ENCODE results near the gene PPM1A.

PPM1A gene

DNA sequence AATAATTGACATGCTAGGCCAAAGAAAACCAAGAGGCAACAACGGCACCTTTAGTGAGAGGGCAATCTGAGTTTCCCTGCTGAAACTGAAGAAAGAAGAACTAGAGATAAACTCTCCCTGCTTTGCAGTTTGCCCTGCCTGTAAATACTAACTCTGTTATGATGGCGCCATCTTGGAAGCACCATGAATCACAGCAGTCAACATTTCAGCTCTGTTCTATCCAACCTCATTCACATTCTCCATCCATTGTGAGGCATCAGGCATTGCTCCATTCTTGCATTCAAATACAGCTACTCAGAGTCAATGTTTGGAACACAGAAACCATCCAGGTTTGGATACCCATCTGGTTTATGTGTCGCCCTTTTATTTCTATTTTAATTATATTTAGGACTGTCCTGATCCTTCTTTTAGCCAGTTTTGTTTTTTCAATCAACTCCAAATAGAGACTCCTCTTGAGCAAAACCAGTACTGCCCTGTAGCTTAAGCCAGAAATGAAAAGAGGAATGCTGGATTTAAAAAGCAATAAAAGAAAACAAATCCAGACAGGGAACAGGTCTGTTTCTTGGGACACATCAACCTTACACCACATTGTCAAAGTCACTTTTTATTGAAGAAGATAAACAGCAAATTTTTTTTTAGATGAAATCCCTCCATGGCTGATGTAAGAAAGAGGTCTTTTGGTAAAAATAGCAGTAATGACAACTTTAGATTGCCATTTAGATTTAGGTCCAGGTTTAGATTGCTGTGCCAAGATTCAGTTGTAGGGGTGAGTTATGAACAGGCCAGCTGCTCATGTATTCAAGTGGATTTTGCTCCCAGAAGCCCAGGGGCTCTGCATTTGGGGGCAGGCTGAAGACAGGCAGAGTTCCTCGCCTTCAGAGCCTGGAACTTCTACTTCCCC, 33.3 kb upstream of the PPM1A start:
- Histone ChIP-seq H3K4me1 (ENCODE audit: insufficient read depth, low read length) (peaks cover 13% of the 10 kb centered on the region; the same call in 1 of the 2 replicates), H3K36me3 (ENCODE audit: insufficient read depth, low read length) (no peaks in the 10 kb centered on the region), H3K9me3 (ENCODE audit: control insufficient read depth, insufficient read depth, low read length) (no peaks in the 10 kb centered on the region), H3K9ac (ENCODE audit: low read depth, low read length) (no peak overlapping the region)

GRCh38 chr14:60217713-60218112, 31.3 kb upstream of the PPM1A start:
- H3K36me3 ChIP-seq (ENCODE audit: insufficient read depth, low read length), result no peaks in the 10 kb centered on the region
- no peaks in the 10 kb centered on the region for H3K9me3 ChIP-seq (ENCODE audit: control insufficient read depth, insufficient read depth, low read length)
- H3K4me1 ChIP-seq (ENCODE audit: insufficient read depth, low read length), result peaks cover 15% of the 10 kb centered on the region; the same call in 1 of the 2 replicates
- no peak overlapping the region for H3K9ac ChIP-seq (ENCODE audit: low read depth, low read length)

- no peak overlapping the region for H3K9ac ChIP-seq (ENCODE audit: low read depth, low read length)
- H3K9me3 ChIP-seq (ENCODE audit: control insufficient read depth, insufficient read depth, low read length), result no peaks in the 10 kb centered on the region
- H3K36me3 ChIP-seq (ENCODE audit: insufficient read depth, low read length), result no peaks in the 10 kb centered on the region
- peaks cover 15% of the 10 kb centered on the region; the same call in 1 of the 2 replicates for H3K4me1 ChIP-seq (ENCODE audit: insufficient read depth, low read length)
Measured at GRCh38 chr14:60220084-60220483, 28.9 kb upstream of the PPM1A start.

DNA sequence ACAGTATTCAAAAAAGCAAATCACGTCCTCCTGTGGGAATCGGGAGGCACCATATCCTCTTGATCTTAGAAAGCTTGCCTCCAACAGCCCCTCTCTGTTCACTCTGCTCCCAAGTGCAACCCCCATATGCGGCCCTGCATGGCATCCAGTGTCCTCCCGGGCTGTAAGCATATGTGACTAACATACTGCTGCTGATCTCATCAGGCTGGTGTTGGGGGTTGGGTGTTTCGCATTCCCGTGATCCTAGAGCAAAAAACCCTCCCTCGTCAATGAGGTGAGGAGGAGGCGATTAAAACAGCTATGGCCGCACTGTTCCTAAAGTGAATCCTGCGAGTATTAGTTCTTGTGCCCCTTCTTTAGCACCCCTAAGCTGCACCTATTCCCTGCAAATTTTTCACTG, 28.1 kb upstream of the PPM1A start:
- Histone ChIP-seq H3K9ac (ENCODE audit: low read depth, low read length) (no peak overlapping the region), H3K9me3 (ENCODE audit: control insufficient read depth, insufficient read depth, low read length) (no peaks in the 10 kb centered on the region), H3K4me1 (ENCODE audit: insufficient read depth, low read length) (peaks cover 14% of the 10 kb centered on the region; the same call in 1 of the 2 replicates), H3K36me3 (ENCODE audit: insufficient read depth, low read length) (no peaks in the 10 kb centered on the region)

DNA sequence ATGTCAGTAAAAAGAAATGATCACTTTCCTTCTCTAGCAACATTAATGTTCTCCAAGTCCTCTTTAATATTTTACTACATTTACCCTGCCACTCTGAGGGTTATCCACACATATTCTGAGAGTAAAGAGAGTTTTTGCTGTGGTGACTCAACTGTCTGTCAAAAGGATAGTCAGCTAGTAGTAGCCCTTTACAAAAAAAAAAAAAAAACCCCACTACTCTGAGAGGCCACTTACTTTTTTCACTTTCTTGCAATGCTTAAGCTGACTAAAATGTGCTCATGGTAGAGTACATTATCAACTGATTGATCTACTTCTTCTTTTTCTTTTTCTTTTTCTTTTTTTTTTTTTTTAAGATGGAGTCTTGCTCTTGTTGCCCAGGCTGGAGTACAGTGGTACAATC, 27.6 kb upstream of the PPM1A start:
- peaks cover 11% of the 10 kb centered on the region; the same call in 1 of the 2 replicates for H3K4me1 ChIP-seq (ENCODE audit: insufficient read depth, low read length)
- no peaks in the 10 kb centered on the region for H3K36me3 ChIP-seq (ENCODE audit: insufficient read depth, low read length)
- 0 out of 2 replicates have a peak, but pooled peaks cover 2% of the 10 kb centered on the region for H3K9me3 ChIP-seq (ENCODE audit: control insufficient read depth, insufficient read depth, low read length)
- no peak overlapping the region for H3K9ac ChIP-seq (ENCODE audit: low read depth, low read length)

DNA sequence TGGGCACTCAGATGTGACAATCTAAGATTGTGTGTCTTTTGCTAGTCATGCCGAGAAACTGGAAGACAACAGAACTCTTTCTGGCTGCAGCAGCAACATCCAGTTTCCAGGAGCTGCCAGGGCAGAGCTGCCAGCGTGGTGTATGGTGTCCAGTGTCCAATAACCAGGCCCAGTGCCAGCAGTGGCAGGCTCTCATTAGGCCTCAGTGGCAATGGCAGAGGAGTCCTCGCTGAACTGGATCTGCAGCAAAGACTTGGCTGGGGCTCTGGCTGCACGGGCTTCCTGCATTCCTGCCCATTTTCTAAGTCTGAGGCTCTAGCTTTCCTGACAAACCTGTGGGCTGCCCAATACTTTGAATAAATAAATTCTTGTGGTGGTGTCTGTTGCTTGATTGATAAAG, 26.2 kb upstream of the PPM1A start:
- no peak overlapping the region for H3K9ac ChIP-seq (ENCODE audit: low read depth, low read length)
- H3K9me3 ChIP-seq (ENCODE audit: control insufficient read depth, insufficient read depth, low read length), result 0 out of 2 replicates have a peak, but pooled peaks cover 2% of the 10 kb centered on the region
- H3K36me3 ChIP-seq (ENCODE audit: insufficient read depth, low read length), result no peaks in the 10 kb centered on the region
- H3K4me1 ChIP-seq (ENCODE audit: insufficient read depth, low read length), result peaks cover 11% of the 10 kb centered on the region; the same call in 1 of the 2 replicates

DNA sequence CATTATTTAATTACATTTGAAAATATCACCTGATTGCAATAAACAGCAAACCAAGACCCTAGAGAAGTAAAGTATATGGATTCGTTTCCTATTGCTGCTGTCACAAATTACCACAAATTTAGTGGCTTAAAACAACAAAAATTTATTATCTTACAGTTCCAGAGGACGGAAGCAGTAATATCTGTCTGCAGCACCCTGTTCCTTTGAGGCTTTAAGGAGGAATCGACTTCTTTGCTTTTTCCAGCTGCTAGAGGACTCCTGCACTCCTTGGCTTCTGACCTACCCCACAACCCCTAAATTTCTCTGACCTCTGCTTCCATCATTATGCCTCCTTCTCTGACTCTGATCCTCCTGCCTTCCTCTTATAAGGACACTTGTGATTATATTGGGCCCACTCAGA, 23.8 kb upstream of the PPM1A start:
- Histone ChIP-seq H3K4me1 (ENCODE audit: insufficient read depth, low read length) (peaks cover 11% of the 10 kb centered on the region; the same call in 1 of the 2 replicates), H3K36me3 (ENCODE audit: insufficient read depth, low read length) (no peaks in the 10 kb centered on the region), H3K9ac (ENCODE audit: low read depth, low read length) (no peak overlapping the region), H3K9me3 (ENCODE audit: control insufficient read depth, insufficient read depth, low read length) (0 out of 2 replicates have a peak, but pooled peaks cover 2% of the 10 kb centered on the region)

GRCh38 chr14:60226298-60226697, 22.7 kb upstream of the PPM1A start:
- Histone ChIP-seq H3K9ac (ENCODE audit: low read depth, low read length) (no peak overlapping the region), H3K4me1 (ENCODE audit: insufficient read depth, low read length) (peaks cover 2% of the 10 kb centered on the region; the same call in 1 of the 2 replicates), H3K9me3 (ENCODE audit: control insufficient read depth, insufficient read depth, low read length) (0 out of 2 replicates have a peak, but pooled peaks cover 2% of the 10 kb centered on the region), H3K36me3 (ENCODE audit: insufficient read depth, low read length) (no peaks in the 10 kb centered on the region)

DNA sequence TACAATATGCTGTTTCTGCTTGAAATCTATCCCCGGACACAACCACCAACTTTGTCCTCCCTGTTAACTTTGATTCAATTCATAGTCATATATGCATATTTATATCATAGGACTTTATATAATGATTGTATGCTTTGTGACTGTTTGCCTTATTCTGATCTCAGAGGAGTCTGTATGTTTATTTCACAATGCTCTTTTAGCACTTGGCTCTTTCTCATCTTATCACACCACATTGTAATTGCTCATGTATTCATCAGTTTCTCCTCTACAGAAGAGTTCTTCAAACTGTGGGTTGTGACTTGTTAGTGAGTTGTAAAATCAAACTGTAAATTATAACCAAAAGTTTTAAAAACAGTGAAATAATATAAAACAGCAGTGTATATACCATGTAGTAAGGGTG, 21.7 kb upstream of the PPM1A start:
- H3K9me3 ChIP-seq (ENCODE audit: control insufficient read depth, insufficient read depth, low read length), result 0 out of 2 replicates have a peak, but pooled peaks cover 2% of the 10 kb centered on the region
- no peaks in the 10 kb centered on the region for H3K36me3 ChIP-seq (ENCODE audit: insufficient read depth, low read length)
- H3K9ac ChIP-seq (ENCODE audit: low read depth, low read length), result no peak overlapping the region
- H3K4me1 ChIP-seq (ENCODE audit: insufficient read depth, low read length), result no peaks in the 10 kb centered on the region

DNA sequence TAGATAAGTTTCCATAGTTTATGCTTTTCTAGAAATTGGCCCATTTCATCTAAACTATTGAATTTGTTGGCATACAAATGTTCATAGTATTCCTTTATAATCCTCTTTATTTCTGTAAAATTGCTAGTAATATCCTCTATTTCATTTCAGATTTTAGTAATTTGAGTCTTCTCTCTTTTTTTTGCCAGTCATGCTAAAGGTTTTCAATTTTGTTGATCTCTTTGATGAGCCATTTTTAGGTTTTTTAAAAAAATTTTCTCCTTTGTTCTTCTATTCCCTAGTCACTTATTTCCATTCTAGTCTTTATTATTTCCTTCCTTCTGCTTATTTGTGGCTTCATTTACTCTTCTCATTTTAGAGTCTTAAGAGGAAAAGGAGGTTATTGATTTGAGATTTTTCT, 19.4 kb upstream of the PPM1A start:
- Histone ChIP-seq H3K9me3 (ENCODE audit: control insufficient read depth, insufficient read depth, low read length) (peaks cover 6% of the 10 kb centered on the region; the same call in 1 of the 2 replicates), H3K4me1 (ENCODE audit: insufficient read depth, low read length) (no peaks in the 10 kb centered on the region), H3K36me3 (ENCODE audit: insufficient read depth, low read length) (no peaks in the 10 kb centered on the region), H3K9ac (ENCODE audit: low read depth, low read length) (no peak overlapping the region)

DNA sequence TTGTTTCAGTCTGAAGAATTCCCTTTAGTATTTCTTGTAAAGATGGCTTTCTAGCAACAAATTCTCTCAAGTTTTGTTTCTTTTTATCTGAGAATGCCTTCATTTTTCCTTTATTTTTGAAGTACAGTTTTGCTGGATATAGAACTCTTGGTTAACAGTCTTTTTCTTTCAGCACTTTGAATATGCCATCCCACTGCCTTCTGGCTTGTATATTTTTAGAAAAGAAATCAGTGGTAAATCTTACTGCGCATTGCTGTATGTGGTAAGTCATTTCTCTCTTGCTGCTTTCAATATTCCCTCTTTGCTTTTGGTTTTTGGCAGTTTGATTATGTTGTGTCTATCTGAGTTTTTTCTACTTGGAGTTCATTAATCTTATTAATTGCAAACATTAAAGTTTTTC, 16.8 kb upstream of the PPM1A start:
- no peak overlapping the region for H3K9ac ChIP-seq (ENCODE audit: low read depth, low read length)
- peaks cover 4% of the 10 kb centered on the region; the same call in 1 of the 2 replicates for H3K9me3 ChIP-seq (ENCODE audit: control insufficient read depth, insufficient read depth, low read length)
- H3K4me1 ChIP-seq (ENCODE audit: insufficient read depth, low read length), result no peaks in the 10 kb centered on the region
- no peaks in the 10 kb centered on the region for H3K36me3 ChIP-seq (ENCODE audit: insufficient read depth, low read length)

GRCh38 chr14:60233251-60233650, 15.8 kb upstream of the PPM1A start:
- Histone ChIP-seq H3K9me3 (ENCODE audit: control insufficient read depth, insufficient read depth, low read length) (peaks cover 4% of the 10 kb centered on the region; the same call in 1 of the 2 replicates), H3K36me3 (ENCODE audit: insufficient read depth, low read length) (no peaks in the 10 kb centered on the region), H3K9ac (ENCODE audit: low read depth, low read length) (no peak overlapping the region), H3K4me1 (ENCODE audit: insufficient read depth, low read length) (no peaks in the 10 kb centered on the region)

GRCh38 chr14:60233891-60234290, 15.1 kb upstream of the PPM1A start:
- H3K4me1 ChIP-seq (ENCODE audit: insufficient read depth, low read length), result no peaks in the 10 kb centered on the region
- peaks cover 4% of the 10 kb centered on the region; the same call in 1 of the 2 replicates for H3K9me3 ChIP-seq (ENCODE audit: control insufficient read depth, insufficient read depth, low read length)
- no peak overlapping the region for H3K9ac ChIP-seq (ENCODE audit: low read depth, low read length)
- no peaks in the 10 kb centered on the region for H3K36me3 ChIP-seq (ENCODE audit: insufficient read depth, low read length)

- Histone ChIP-seq H3K36me3 (ENCODE audit: insufficient read depth, low read length) (no peaks in the 10 kb centered on the region), H3K9me3 (ENCODE audit: control insufficient read depth, insufficient read depth, low read length) (peaks cover 4% of the 10 kb centered on the region; the same call in 1 of the 2 replicates), H3K4me1 (ENCODE audit: insufficient read depth, low read length) (0 out of 2 replicates have a peak, but pooled peaks cover under 1% of the 10 kb centered on the region), H3K9ac (ENCODE audit: low read depth, low read length) (no peak overlapping the region)
Measured at GRCh38 chr14:60235440-60235839, 13.6 kb upstream of the PPM1A start.

DNA sequence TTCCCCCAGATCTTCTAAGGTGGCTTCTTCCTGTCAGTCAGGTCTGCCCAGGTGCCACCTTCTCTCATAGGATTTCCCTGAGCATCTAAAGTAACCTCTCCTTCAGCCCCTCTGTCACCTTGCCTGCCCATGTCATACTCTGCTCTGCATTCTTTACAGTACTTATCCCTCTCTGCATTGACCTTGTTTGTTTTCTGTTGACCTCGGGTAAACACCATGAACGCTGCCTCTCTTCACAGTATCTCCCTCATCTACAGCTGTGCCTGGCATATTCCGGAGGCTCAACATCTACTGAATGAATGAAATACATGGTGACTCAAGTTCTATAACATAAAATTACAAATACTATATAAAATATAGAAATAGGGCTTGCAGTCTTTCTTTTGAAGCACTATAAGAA, 10.1 kb upstream of the PPM1A start:
- H3K4me1 ChIP-seq (ENCODE audit: insufficient read depth, low read length), result peaks cover 11% of the 10 kb centered on the region
- no peak overlapping the region for H3K9ac ChIP-seq (ENCODE audit: low read depth, low read length)

More for the DNA sequence above, 10.1 kb upstream of the PPM1A start:
- H3K36me3 ChIP-seq (ENCODE audit: insufficient read depth, low read length), result no peaks in the 10 kb centered on the region
- no peaks in the 10 kb centered on the region for H3K9me3 ChIP-seq (ENCODE audit: control insufficient read depth, insufficient read depth, low read length)

All from ES-I3 (cell line).